ENCODE results near the gene GKAP1.
"Not testable (repeated sequence)": the region's sequence is repeated elsewhere in the genome, so short reads cannot be mapped to it uniquely, and the experiment has no call there.

Gene GKAP1

DNA sequence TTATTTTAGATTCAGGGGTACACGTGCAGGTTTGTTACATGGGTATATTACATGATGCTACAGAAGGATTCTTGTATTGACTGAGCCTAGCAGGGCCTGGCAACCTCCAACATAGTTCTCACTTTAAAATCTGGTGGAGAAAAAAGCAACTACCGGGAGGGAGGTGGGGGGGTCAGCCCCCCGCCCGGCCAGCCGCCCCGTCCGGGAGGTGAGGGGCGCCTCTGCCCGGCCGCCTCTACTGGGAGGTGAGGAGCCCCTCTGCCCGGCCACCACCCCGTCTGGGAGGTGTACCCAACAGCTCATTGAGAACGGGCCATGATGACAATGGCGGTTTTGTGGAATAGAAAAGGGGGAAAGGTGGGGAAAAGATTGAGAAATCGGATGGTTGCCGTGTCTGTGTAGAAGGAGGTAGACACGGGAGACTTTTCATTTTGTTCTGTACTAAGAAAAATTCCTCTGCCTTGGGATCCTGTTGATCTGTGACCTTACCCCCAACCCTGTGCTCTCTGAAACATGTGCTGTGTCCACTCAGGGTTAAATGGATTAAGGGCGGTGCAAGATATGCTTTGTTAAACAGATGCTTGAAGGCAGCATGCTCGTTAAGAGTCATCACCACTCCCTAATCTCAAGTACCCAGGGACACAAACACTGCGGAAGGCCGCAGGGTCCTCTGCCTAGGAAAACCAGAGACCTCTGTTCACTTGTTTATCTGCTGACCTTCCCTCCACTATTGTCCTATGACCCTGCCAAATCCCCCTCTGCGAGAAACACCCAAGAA, 88.8 kb downstream of the GKAP1 start:
- not testable (repeated sequence) for H3K4me3 ChIP-seq (ENCODE audit: low read depth, low read length); H3K9me3 ChIP-seq (ENCODE audit: control insufficient read depth, insufficient read depth, low read depth, low read length); H3K27me3 ChIP-seq (ENCODE audit: control insufficient read depth, insufficient read depth, low read length); H3K27ac ChIP-seq (ENCODE audit: low read depth, low read length); H3K9ac ChIP-seq (ENCODE audit: low read length); H3K36me3 ChIP-seq (ENCODE audit: control insufficient read depth, insufficient read depth, low read length); H3K4me1 ChIP-seq (ENCODE audit: control insufficient read depth, insufficient read depth, low read length)

DNA sequence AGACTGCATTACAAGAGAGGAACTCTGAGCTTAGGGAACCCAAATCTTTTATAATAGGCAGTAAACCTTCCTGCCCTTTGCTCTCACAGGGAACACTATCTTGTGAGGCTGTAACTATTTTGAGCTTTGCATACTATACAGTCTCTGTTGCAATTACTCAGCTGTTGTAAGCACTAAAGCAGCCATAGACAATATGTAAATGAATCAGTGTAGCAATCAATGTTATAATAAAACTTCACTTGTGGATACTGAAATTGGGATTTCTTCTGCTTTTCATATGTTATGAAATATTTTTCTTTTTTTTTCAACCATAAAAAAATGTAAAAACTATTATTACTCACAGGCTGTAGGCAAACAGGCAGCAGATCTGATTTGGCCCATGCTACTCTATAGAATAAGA, 93.1 kb downstream of the GKAP1 start:
- Histone ChIP-seq H3K4me1 (ENCODE audit: control insufficient read depth, insufficient read depth, low read length) (no peaks in the 10 kb centered on the region), H3K27ac (ENCODE audit: low read depth, low read length) (no peak overlapping the region), H3K4me3 (ENCODE audit: low read depth, low read length) (no peak overlapping the region), H3K9ac (ENCODE audit: low read length) (no peak overlapping the region), H3K36me3 (ENCODE audit: control insufficient read depth, insufficient read depth, low read length) (no peaks in the 10 kb centered on the region), H3K9me3 (ENCODE audit: control insufficient read depth, insufficient read depth, low read depth, low read length) (peaks cover 5% of the 10 kb centered on the region; the same call in 1 of the 2 replicates), H3K27me3 (ENCODE audit: control insufficient read depth, insufficient read depth, low read length) (no peaks in the 10 kb centered on the region)

DNA sequence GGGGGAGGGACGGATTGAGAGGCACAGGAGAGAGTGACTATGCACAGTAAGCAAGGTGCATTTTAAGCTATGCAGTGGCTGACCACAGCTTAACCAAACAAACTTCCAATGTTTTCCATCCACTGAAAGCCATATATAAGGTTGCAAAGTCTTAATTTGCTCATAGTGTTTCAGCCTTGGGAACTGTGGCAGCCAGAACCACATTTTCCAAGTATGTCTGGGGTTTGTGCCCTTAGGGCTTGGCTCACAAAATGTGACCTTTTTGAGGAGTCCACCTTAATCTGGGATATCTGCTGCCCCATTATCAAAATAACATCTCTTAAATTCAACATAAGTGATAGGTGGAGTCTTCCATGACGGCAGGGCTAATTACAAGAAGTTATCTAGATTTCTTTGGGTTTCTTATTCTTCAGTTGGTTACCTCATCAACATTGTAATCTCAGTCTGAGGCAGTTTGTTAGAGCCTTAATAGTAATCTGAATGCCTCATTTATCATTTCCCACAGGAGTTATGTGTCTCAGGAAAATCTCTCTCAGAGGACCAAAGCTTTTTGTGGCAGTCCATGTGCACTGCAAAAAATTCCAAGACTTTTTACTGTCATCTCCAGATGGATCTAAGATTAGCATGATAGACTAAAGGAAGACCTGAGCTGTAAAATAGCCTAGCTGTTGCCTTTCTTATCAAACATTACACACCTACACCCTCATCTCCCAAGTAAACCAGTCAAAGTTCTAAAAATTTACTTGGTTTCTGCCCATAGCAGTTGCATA, 94.7 kb downstream of the GKAP1 start:
- no peaks in the 10 kb centered on the region for H3K27me3 ChIP-seq (ENCODE audit: control insufficient read depth, insufficient read depth, low read length)
- H3K27ac ChIP-seq (ENCODE audit: low read depth, low read length): no peak overlapping the region

DNA sequence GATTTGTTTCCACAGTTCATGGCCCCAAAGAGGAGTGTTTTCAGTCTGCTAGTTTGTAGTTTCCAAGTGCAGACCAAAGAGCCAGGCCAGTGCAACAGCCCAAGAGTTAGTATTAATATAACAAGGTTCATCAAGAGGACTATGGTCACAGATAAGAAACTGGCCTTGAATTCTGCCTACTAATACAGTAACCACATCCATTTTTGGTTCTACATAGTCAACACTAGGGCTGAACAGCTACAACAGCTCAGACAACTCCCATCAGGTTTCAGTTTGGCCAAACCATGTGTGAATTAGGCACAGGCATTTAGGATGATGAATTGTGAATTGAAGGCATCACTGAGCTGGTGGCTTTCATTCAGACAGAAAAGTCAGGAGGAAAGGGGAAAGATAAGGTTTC, 96.1 kb downstream of the GKAP1 start:
- Histone ChIP-seq H3K9me3 (ENCODE audit: control insufficient read depth, insufficient read depth, low read depth, low read length) (peaks cover 7% of the 10 kb centered on the region), H3K4me3 (ENCODE audit: low read depth, low read length) (no peak overlapping the region), H3K4me1 (ENCODE audit: control insufficient read depth, insufficient read depth, low read length) (no peaks in the 10 kb centered on the region), H3K27ac (ENCODE audit: low read depth, low read length) (no peak overlapping the region), H3K9ac (ENCODE audit: low read length) (no peak overlapping the region), H3K36me3 (ENCODE audit: control insufficient read depth, insufficient read depth, low read length) (no peaks in the 10 kb centered on the region), H3K27me3 (ENCODE audit: control insufficient read depth, insufficient read depth, low read length) (no peaks in the 10 kb centered on the region)

More for the DNA sequence above, 94.7 kb downstream of the GKAP1 start:
- Histone ChIP-seq H3K9ac (ENCODE audit: low read length) (no peak overlapping the region), H3K9me3 (ENCODE audit: control insufficient read depth, insufficient read depth, low read depth, low read length) (peaks cover 5% of the 10 kb centered on the region; the same call in 1 of the 2 replicates), H3K4me1 (ENCODE audit: control insufficient read depth, insufficient read depth, low read length) (no peaks in the 10 kb centered on the region), H3K4me3 (ENCODE audit: low read depth, low read length) (no peak overlapping the region), H3K36me3 (ENCODE audit: control insufficient read depth, insufficient read depth, low read length) (no peaks in the 10 kb centered on the region)

DNA sequence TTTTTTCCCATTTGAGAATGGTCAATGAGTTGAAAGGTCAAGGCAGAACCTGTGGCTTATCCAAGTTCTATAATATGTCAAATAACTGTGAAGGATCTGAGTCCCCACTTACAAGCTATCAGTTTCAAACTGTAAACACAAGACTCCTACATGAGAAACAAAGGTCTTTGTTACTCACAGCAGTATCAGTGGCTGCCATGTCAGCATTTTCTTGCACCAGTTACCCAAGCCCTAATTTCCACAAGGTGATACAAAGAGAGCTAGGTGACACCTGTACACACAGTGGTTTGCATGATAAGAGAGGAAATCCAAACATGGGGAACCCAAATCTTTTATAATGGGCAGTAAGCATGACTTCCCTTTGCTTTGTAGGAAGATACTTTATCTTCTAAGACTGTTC, 101.8 kb downstream of the GKAP1 start:
- Histone ChIP-seq H3K27me3 (ENCODE audit: control insufficient read depth, insufficient read depth, low read length) (no peaks in the 10 kb centered on the region), H3K4me1 (ENCODE audit: control insufficient read depth, insufficient read depth, low read length) (no peaks in the 10 kb centered on the region), H3K9ac (ENCODE audit: low read length) (no peak overlapping the region), H3K36me3 (ENCODE audit: control insufficient read depth, insufficient read depth, low read length) (no peaks in the 10 kb centered on the region), H3K4me3 (ENCODE audit: low read depth, low read length) (no peak overlapping the region), H3K9me3 (ENCODE audit: control insufficient read depth, insufficient read depth, low read depth, low read length) (peaks cover 12% of the 10 kb centered on the region), H3K27ac (ENCODE audit: low read depth, low read length) (no peak overlapping the region)

DNA sequence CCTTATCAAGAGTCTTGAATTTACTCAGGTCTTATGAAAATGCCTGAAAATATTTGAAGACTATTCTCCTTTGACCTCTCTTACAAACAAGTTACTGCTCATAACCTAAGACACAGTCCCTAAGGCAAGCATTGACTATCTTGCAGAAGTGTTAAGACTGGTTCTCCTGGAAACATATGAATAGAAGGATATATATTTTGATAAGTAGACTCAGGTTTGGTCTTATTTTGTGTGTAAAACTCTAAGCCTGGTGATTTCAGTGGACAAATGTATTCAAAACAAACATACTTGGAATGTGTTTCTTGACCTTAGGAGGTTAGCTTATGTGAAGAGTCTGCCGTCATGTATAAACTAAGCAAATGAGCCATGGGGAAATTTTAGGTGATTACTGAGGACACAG, 102.3 kb downstream of the GKAP1 start:
- Histone ChIP-seq H3K4me3 (ENCODE audit: low read depth, low read length) (no peak overlapping the region), H3K4me1 (ENCODE audit: control insufficient read depth, insufficient read depth, low read length) (no peaks in the 10 kb centered on the region), H3K27me3 (ENCODE audit: control insufficient read depth, insufficient read depth, low read length) (no peaks in the 10 kb centered on the region), H3K27ac (ENCODE audit: low read depth, low read length) (no peak overlapping the region), H3K9ac (ENCODE audit: low read length) (no peak overlapping the region), H3K9me3 (ENCODE audit: control insufficient read depth, insufficient read depth, low read depth, low read length) (peaks cover 12% of the 10 kb centered on the region), H3K36me3 (ENCODE audit: control insufficient read depth, insufficient read depth, low read length) (no peaks in the 10 kb centered on the region)

DNA sequence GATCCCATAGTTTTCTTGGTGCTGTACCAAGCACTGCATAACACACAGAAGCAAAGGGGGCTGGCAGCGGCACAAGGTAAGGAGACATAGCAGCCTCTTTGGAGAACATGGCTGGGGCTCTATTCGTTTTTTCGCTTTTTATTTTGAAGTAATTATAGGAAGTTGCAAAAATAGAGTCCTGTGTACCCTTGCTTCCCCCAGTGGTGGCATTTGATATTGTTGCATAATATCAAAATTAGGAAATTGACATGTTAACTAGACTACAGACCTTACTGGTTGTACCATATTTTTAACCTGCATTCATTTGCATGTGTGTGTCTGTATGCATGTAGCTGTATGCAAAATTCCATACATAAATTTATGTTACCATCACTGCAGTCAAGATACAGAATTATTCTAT, 103.2 kb downstream of the GKAP1 start:
- Histone ChIP-seq H3K27ac (ENCODE audit: low read depth, low read length) (no peak overlapping the region), H3K36me3 (ENCODE audit: control insufficient read depth, insufficient read depth, low read length) (no peaks in the 10 kb centered on the region), H3K9ac (ENCODE audit: low read length) (no peak overlapping the region), H3K9me3 (ENCODE audit: control insufficient read depth, insufficient read depth, low read depth, low read length) (peaks cover 12% of the 10 kb centered on the region), H3K4me1 (ENCODE audit: control insufficient read depth, insufficient read depth, low read length) (no peaks in the 10 kb centered on the region), H3K27me3 (ENCODE audit: control insufficient read depth, insufficient read depth, low read length) (no peaks in the 10 kb centered on the region), H3K4me3 (ENCODE audit: low read depth, low read length) (no peak overlapping the region)

DNA sequence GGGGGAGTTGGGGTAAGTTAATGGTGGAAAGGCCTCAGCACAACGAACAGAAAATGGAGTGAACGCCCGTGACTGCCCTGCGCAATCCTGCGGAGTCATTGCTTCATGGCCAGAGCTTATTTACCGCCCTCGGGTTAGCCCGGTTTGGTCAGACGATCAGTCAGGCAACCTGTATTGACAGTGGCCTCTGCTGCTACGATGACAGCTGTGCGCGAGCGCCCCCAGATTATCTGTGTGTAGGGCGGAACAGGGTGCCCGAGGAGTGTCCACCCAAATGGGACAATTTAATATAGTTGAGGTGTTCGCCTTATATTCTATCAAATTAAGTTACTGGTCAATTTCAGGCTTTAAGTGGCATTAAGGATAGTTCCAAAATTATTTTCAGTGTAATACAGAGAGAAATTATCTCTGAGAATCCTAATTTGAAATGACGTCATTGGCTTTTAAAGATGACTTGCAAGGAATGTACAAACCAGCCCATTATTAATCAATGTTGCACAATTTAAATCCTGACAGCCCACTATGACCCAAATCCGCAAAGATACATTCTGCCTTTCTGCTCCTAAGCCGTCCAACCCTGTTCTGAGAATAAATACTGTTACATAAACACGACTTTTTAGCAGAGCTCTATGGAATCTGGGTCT, 108.9 kb downstream of the GKAP1 start:
- Histone ChIP-seq H3K9ac (ENCODE audit: low read length) (peak overlapping the region; percentile 99), H3K4me1 (ENCODE audit: control insufficient read depth, insufficient read depth, low read length) (peaks cover 3% of the 10 kb centered on the region; the same call in 1 of the 2 replicates), H3K36me3 (ENCODE audit: control insufficient read depth, insufficient read depth, low read length) (peaks cover 4% of the 10 kb centered on the region; the same call in 1 of the 2 replicates), H3K4me3 (ENCODE audit: low read depth, low read length) (peak overlapping the region; percentile 73), H3K27me3 (ENCODE audit: control insufficient read depth, insufficient read depth, low read length) (no peaks in the 10 kb centered on the region), H3K9me3 (ENCODE audit: control insufficient read depth, insufficient read depth, low read depth, low read length) (no peaks in the 10 kb centered on the region; the same call in 1 of the 2 replicates), H3K27ac (ENCODE audit: low read depth, low read length) (peak overlapping the region; percentile 97; the same call in 1 of the 2 replicates)

DNA sequence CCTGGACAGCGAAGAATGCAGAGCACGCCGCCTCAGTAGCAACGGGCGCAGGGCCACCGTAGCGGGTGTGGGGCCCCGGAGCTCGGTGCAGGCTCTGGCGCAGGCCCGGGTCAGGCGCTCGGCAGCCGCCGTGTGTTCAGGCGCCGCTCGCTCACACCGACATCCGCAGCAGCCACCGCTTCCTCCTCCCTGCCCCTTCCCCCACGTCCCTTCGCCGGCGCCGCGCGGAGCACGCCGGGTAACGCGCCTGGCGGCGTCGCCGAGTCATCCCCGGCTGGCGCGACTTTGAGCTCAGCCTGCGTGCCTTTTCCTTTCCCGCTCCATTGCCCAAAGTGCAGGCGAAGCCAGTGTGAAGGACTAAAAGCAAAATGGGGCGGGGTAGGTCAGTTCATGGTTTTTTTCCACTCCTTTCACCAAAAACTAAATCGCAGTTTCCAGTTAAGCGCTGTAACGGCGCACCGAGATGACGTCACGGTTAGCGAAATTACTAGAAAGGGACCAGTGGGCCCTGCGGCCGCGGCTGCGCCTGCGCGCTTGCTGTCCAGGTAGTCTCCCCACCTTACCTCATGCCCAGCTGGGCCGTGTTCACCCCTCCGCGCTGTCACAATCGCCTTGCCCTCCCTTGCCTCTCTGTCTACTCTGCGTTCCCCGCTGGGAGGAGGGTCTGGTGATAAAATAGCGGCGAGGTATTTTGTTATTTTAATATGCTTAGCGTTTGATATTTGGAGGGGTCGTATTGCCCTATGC, 109.6 kb downstream of the GKAP1 start, which contains the start of gene UBQLN1:
TSS of gene UBQLN1 (minus strand) at position 191 of the 747 bp plus-strand sequence. CDS start 279 bp downstream, outside the sequence.
- Histone ChIP-seq H3K4me1 (ENCODE audit: control insufficient read depth, insufficient read depth, low read length) (peaks cover 3% of the 10 kb centered on the region; the same call in 1 of the 2 replicates), H3K9ac (ENCODE audit: low read length) (peak within 1 kb of the TSS; percentile 99), H3K9me3 (ENCODE audit: control insufficient read depth, insufficient read depth, low read depth, low read length) (no peaks in the 10 kb centered on the region; the same call in 1 of the 2 replicates), H3K27me3 (ENCODE audit: control insufficient read depth, insufficient read depth, low read length) (no peaks in the 10 kb centered on the region), H3K36me3 (ENCODE audit: control insufficient read depth, insufficient read depth, low read length) (peaks cover 4% of the 10 kb centered on the region; the same call in 1 of the 2 replicates), H3K4me3 (ENCODE audit: low read depth, low read length) (peak within 1 kb of the TSS; percentile 73), H3K27ac (ENCODE audit: low read depth, low read length) (peak within 1 kb of the TSS; percentile 97)

DNA sequence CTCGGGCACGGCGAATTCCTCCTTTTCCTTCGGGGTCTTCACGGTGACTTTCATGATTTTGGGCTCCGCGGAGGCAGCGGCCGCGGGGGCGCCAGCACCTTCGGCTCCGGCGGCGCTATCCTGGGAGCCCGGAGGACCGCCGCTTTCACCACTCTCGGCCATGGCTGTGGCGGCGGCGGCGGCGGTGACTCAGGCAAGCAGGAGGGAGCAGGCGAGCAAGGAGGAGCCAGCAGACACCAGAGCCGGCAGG, 110.1 kb downstream of the GKAP1 start:
- peak overlapping the region; percentile 73 for H3K4me3 ChIP-seq (ENCODE audit: low read depth, low read length)
- peak overlapping the region; percentile 97 for H3K27ac ChIP-seq (ENCODE audit: low read depth, low read length)
- H3K27me3 ChIP-seq (ENCODE audit: control insufficient read depth, insufficient read depth, low read length): no peaks in the 10 kb centered on the region
- H3K4me1 ChIP-seq (ENCODE audit: control insufficient read depth, insufficient read depth, low read length): peaks cover 3% of the 10 kb centered on the region
- no peaks in the 10 kb centered on the region; the same call in 1 of the 2 replicates for H3K9me3 ChIP-seq (ENCODE audit: control insufficient read depth, insufficient read depth, low read depth, low read length)
- peak overlapping the region; percentile 99 for H3K9ac ChIP-seq (ENCODE audit: low read length)
- H3K36me3 ChIP-seq (ENCODE audit: control insufficient read depth, insufficient read depth, low read length): peaks cover 4% of the 10 kb centered on the region; the same call in 1 of the 2 replicates

Data from HUES6 (cell line).